ENCODE results near the gene SYNE3.

The SYNE3 gene

DNA sequence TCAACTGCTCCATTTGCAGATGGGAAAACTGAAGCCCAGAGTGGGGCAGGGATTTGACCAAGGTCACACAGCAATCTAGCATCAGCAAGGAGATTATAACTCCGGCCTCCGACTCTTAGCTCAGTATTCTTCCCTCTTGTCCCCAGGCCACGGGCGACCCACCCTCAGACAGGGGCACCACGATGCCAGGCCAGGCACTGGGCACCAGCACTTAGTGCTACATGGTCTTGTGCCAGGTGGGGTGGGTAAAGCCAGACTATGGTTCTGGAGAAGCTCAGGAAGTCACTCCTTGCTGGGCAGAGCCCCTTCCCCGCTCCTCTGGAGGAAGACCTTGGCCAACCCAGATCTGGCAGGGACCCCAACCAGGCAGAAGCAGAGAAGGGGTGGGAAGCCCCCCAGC lies 41.5 kb downstream of the SYNE3 start:
- DNase-seq (ENCODE audit: low spot score), result no peak

DNA sequence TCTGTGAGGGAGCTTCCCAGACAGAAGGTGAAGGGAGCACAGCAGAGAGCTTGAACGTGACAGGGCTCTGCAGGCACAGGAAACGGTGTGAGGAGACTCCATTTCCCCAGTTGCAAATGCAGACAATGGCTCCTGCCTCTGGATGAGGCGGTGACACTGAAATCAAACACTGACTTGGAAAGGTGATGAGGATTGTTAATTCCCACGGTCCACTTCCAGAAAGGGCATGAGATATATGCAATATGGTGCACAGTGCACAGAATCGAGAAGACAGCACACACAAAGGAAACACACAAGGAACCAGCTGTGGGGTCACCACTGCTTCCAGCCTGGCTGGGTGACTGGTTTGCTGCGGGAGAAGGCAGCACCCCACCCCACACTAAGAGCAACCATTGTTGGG lies 42.0 kb downstream of the SYNE3 start:
- no peak for DNase-seq (ENCODE audit: low spot score)

DNA sequence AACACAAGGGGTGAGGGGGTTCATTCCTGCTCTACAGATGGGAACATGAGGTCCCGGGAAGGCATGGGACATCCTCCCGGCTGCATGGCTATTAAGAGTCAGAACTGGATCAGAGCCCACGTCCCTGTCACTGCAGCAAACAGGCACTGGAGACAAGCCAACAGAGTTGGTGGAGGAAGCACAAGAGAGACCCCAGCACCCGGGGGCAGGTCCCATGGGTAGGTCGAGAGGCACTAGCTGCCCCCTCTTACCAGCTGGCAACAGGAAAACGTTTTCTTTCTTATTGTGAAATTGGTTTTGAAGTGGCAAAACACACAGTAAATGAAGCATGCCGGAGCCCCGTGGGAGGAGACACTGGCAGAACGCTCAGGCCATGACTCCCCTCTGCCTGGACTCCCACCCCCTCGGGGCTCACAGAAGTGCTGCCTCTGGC lies 43.6 kb downstream of the SYNE3 start:
- DNase-seq (ENCODE audit: low spot score), result no peak

DNA sequence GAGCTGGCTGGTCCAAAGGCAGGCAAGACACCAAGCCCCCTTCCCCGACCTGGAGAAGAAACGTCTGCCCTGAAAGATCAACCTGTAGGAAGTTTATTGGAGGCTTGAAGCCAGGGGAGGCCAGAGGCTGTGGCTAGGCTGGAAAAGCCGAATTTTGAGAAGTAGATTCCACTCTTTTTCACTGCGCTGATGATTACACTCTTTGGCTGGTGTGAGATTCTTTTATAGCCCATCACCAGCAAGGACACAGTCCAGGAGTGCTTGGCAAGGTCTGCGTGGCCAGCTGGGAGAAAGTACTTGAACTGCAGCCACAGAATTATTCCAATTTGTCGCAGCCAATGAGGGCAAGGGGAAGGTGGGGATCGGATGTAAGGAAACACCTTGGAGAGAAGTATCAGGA lies 45.0 kb downstream of the SYNE3 start:
- DNase-seq (ENCODE audit: low spot score), result no peak

DNA sequence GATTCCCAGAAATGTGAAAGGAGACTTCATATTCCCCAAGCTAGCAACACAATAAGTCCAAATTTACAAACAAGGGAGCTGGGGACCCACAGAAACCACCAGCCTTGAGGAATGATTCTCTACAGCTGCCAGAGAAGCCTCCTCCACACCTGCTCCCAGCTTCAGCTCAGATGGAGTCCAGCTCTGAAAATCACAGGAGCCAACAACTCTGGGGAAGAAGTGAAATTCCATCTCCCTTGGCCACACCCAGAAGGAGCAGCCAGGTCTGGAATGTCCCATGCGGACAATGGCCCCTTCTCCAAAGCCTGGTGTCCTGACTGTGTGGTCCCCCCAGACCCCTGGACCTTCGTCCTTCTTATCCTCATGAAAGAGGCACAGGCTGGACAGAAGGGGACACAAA lies 45.4 kb downstream of the SYNE3 start:
- no peak for DNase-seq (ENCODE audit: low spot score)

DNA sequence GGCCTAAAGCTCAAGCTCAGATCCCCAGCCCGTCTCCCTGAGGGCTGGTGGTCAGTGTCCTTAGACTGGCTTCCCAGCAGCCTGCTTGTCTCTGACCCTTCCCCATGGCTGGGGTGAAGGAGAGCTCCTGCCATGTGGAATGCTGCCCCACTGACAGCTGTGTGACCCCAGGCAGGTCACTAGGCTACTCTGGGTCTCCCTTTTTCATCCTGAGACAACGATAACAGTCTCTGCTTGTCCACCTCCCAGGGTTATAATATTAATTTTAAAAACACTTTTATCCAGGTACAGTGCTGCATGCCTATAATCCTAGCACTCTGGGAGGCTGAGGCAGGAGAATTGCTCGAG lies 47.3 kb downstream of the SYNE3 start:
- DNase-seq (ENCODE audit: low spot score), result no peak

DNA sequence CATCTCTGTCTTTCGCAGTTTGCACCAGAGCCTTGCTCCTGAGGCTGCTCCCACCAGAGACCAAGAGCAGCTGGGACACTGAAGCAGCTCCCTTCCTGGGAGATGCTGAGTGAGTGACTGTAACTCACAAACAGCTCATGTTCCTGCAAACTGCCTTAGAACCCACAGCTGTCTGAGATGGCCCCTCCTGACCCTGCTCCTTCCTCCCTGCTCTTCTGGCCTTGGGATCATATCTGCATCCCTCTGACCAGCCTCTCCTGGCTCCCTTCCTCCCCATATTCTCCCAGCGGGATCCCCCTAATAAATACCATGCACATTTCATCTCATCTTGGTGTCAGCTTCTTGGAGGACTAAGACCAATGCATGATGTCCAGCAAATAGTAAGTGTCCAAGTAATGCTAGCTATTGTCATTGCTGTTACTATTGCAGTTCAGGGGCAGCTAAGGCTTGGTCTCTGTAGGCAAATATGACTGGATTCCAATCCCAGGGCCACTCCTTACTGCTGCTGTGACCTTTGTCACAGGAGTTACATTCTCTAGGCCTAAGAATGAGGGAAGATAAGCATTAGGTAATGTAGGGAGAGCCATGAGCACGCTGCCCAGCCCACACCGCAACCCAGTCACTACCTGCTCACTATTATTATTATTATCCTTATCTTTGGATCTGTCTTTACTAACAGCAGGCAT lies 47.9 kb downstream of the SYNE3 start:
- no peak for DNase-seq (ENCODE audit: low spot score)

DNA sequence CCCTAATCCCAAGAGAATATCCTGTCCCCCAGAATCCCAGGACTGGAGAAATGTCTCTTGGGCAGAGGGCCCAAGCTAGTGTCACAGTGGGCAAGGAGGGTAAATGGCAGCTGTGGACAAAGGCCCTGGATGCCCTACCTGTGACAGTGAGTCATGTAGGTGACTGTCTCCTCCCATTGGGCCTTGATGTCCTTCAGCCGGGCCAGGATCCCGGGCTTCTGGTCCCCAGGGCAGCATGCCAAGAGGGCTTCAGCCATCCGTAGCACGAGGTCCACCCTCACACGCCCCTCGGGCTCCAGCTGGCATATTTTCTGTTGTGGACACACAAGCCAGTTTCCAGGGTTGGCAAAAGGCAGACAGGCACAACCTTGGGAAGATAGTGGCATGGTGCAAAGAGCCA lies 48.8 kb downstream of the SYNE3 start:
- no peak for DNase-seq (ENCODE audit: low spot score)

DNA sequence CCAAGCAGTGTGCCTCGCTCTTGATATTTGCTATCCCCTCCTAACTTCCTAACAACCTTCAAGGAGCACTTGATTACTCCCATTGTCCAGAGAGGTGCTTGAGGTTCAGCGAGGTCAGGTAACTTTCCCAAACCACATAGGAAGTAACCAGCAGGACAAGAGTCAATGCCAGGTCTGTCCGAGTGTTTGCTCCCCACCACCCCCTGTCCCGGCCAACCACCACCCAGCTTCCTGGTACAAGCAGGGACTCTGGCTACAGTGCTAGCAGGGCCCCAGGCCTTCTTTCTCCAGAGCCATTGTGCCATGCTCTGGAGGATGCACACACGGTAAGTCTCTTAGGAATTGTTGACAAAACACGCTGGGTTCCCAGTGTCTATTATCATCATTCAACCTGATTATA lies 49.2 kb downstream of the SYNE3 start:
- no peak for DNase-seq (ENCODE audit: low spot score)

All from ecto neural progenitor cell (in vitro differentiated cells).